ENCODE measurements around the gene PALM.
A peak's percentile ranks its signal among the peaks of the same experiment; 100 is the strongest.

Gene PALM

GRCh38 chr19:756821-757688, 48.3 kb downstream of the PALM start:
- TF ChIP-seq PPARA (CRISPR knock-in tag; IDR thresholded peaks at IDR 0.05; ENCODE audit: borderline replicate concordance) (no peak), OSR1 (CRISPR knock-in tag; IDR thresholded peaks at IDR 0.05) (no peak), ISL1 (CRISPR knock-in tag; IDR thresholded peaks at IDR 0.05) (no peak), BACH2 (CRISPR knock-in tag; IDR thresholded peaks at IDR 0.05; ENCODE audit: borderline replicate concordance) (no peak), GLIS3 (CRISPR knock-in tag; IDR thresholded peaks at IDR 0.05) (no peak), ZNF70 (CRISPR knock-in tag; IDR thresholded peaks at IDR 0.05) (no peak), TCF4 (CRISPR knock-in tag; IDR thresholded peaks at IDR 0.05; ENCODE audit: borderline replicate concordance) (no peak), TOX (CRISPR knock-in tag; IDR thresholded peaks at IDR 0.05; ENCODE audit: borderline replicate concordance) (no peak), ARNTL (CRISPR knock-in tag; IDR thresholded peaks at IDR 0.05; ENCODE audit: borderline replicate concordance, low read depth) (no peak), SNAI2 (CRISPR knock-in tag; IDR thresholded peaks at IDR 0.05) (no peak), ZFP30 (CRISPR knock-in tag; IDR thresholded peaks at IDR 0.05) (no peak)
- TF ChIP-seq, protein P1, sequence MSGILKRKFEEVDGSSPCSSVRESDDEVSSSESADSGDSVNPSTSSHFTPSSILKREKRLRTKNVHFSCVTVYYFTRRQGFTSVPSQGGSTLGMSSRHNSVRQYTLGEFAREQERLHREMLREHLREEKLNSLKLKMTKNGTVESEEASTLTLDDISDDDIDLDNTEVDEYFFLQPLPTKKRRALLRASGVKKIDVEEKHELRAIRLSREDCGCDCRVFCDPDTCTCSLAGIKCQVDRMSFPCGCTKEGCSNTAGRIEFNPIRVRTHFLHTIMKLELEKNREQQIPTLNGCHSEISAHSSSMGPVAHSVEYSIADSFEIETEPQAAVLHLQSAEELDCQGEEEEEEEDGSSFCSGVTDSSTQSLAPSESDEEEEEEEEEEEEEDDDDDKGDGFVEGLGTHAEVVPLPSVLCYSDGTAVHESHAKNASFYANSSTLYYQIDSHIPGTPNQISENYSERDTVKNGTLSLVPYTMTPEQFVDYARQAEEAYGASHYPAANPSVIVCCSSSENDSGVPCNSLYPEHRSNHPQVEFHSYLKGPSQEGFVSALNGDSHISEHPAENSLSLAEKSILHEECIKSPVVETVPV (CRISPR knock-in tag; IDR thresholded peaks at IDR 0.05): no peak
- ATAC-seq: no peak

DNA sequence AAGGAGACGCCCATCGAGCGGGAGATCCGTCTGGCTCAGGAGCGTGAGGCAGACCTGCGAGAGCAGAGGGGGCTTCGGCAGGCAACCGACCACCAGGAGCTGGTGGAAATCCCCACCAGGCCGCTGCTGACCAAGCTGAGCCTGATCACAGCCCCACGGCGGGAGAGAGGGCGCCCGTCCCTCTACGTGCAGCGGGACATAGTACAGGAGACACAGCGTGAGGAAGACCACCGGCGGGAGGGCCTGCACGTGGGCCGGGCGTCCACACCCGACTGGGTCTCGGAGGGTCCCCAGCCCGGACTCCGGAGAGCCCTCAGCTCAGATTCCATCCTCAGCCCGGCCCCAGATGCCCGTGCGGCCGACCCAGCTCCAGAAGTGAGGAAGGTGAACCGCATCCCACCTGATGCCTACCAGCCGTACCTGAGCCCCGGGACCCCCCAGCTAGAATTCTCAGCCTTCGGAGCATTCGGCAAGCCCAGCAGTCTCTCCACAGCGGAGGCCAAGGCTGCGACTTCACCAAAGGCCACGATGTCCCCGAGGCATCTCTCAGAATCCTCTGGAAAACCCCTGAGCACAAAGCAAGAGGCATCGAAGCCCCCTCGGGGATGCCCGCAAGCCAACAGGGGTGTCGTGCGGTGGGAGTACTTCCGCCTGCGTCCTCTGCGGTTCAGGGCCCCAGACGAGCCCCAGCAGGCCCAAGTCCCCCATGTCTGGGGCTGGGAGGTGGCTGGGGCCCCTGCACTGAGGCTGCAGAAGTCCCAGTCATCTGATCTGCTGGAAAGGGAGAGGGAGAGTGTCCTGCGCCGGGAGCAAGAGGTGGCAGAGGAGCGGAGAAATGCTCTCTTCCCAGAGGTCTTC, 49.3 kb downstream of the PALM start:
- TF ChIP-seq TOX (CRISPR knock-in tag; IDR thresholded peaks at IDR 0.05; ENCODE audit: borderline replicate concordance): no peak
- no peak for TF ChIP-seq TCF4 (CRISPR knock-in tag; IDR thresholded peaks at IDR 0.05; ENCODE audit: borderline replicate concordance)
- no peak for TF ChIP-seq ZC3H10 (CRISPR knock-in tag; IDR thresholded peaks at IDR 0.05)
- TF ChIP-seq ZNF565 (CRISPR knock-in tag; conservative IDR thresholded peaks at IDR 0.05; ENCODE audit: low read depth): no peak
- TF ChIP-seq POU6F1 (CRISPR knock-in tag; IDR thresholded peaks at IDR 0.05; ENCODE audit: borderline replicate concordance, low read depth): no peak
- TF ChIP-seq ISL1 (CRISPR knock-in tag; IDR thresholded peaks at IDR 0.05): no peak
- no peak for TF ChIP-seq ZFP3 (CRISPR knock-in tag; IDR thresholded peaks at IDR 0.05)
- no peak for ATAC-seq

GRCh38 chr19:763181-763580, 54.4 kb downstream of the PALM start:
- no peak for ATAC-seq
- peak; percentile 98 for TF ChIP-seq ZNF70 (CRISPR knock-in tag; IDR thresholded peaks at IDR 0.05)
- no peak for TF ChIP-seq PPARA (CRISPR knock-in tag; IDR thresholded peaks at IDR 0.05; ENCODE audit: borderline replicate concordance)

GRCh38 chr19:763869-764268, 55.1 kb downstream of the PALM start:
- TF ChIP-seq POU6F1 (CRISPR knock-in tag; IDR thresholded peaks at IDR 0.05; ENCODE audit: borderline replicate concordance, low read depth): no peak
- no peak for ATAC-seq

GRCh38 chr19:764301-764700, 55.6 kb downstream of the PALM start:
- no peak for ATAC-seq
- TF ChIP-seq ZFP3 (CRISPR knock-in tag; IDR thresholded peaks at IDR 0.05) (no peak), ARNTL (CRISPR knock-in tag; IDR thresholded peaks at IDR 0.05; ENCODE audit: borderline replicate concordance, low read depth) (no peak), CREB5 (CRISPR knock-in tag; IDR thresholded peaks at IDR 0.05; ENCODE audit: low read depth) (no peak), RARB (CRISPR knock-in tag; IDR thresholded peaks at IDR 0.05) (no peak), CSDC2 (CRISPR knock-in tag; IDR thresholded peaks at IDR 0.05) (no peak), OSR1 (CRISPR knock-in tag; IDR thresholded peaks at IDR 0.05) (no peak), ISL1 (CRISPR knock-in tag; IDR thresholded peaks at IDR 0.05) (no peak), ZNF8 (CRISPR knock-in tag; IDR thresholded peaks at IDR 0.05) (no peak), BACH2 (CRISPR knock-in tag; IDR thresholded peaks at IDR 0.05; ENCODE audit: borderline replicate concordance) (no peak), PPARA (CRISPR knock-in tag; IDR thresholded peaks at IDR 0.05; ENCODE audit: borderline replicate concordance) (no peak), ZNF565 (CRISPR knock-in tag; conservative IDR thresholded peaks at IDR 0.05; ENCODE audit: low read depth) (no peak)
- TF ChIP-seq, protein P1 (CRISPR knock-in tag; IDR thresholded peaks at IDR 0.05): no peak
- TF ChIP-seq, protein P2, sequence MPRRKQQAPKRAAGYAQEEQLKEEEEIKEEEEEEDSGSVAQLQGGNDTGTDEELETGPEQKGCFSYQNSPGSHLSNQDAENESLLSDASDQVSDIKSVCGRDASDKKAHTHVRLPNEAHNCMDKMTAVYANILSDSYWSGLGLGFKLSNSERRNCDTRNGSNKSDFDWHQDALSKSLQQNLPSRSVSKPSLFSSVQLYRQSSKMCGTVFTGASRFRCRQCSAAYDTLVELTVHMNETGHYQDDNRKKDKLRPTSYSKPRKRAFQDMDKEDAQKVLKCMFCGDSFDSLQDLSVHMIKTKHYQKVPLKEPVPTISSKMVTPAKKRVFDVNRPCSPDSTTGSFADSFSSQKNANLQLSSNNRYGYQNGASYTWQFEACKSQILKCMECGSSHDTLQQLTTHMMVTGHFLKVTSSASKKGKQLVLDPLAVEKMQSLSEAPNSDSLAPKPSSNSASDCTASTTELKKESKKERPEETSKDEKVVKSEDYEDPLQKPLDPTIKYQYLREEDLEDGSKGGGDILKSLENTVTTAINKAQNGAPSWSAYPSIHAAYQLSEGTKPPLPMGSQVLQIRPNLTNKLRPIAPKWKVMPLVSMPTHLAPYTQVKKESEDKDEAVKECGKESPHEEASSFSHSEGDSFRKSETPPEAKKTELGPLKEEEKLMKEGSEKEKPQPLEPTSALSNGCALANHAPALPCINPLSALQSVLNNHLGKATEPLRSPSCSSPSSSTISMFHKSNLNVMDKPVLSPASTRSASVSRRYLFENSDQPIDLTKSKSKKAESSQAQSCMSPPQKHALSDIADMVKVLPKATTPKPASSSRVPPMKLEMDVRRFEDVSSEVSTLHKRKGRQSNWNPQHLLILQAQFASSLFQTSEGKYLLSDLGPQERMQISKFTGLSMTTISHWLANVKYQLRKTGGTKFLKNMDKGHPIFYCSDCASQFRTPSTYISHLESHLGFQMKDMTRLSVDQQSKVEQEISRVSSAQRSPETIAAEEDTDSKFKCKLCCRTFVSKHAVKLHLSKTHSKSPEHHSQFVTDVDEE (CRISPR knock-in tag; IDR thresholded peaks at IDR 0.05): no peak

Data from SK-N-SH treated with all-trans-retinoic acid at 6 μM for 48 hours (cell line).